H9 (cell line): ENCODE data around the gene DSG4. TPM values are rescaled to one million over a fixed set of nuclear protein-coding genes. Genes with fewer than 3 reads are reported as not detected.

ENCODE experiments used
- DNase-seq: peaks from one replicate; pipeline ENCODE4 v3.0.0-alpha.2; 2017
- H2AFZ ChIP-seq: one replicate; pipeline ENCODE4 v1.6.1; 2013; ENCODE audit warnings: mild to moderate bottlenecking, low read length, control low read depth, moderate library complexity
- H2AK5ac ChIP-seq: 2 replicates; pipeline ENCODE4 v1.6.1; 2013; ENCODE audit warnings: low read length, control low read depth, mixed read lengths; ENCODE audit not compliant: insufficient read length
- H2BK120ac ChIP-seq: one replicate; pipeline ENCODE4 v1.6.1; 2013; ENCODE audit warnings: low read depth, mild to moderate bottlenecking, low read length, control low read depth, inconsistent platforms; ENCODE audit not compliant: poor library complexity, severe bottlenecking
- H2BK12ac ChIP-seq: 2 replicates; pipeline ENCODE4 v1.6.1; 2013; ENCODE audit warnings: low read length, control low read depth, mixed read lengths, low read depth; ENCODE audit not compliant: insufficient read length
- H2BK15ac ChIP-seq: 2 replicates; pipeline ENCODE4 v1.6.1; 2013; ENCODE audit warnings: low read depth, low read length, control low read depth
- H2BK20ac ChIP-seq: one replicate; pipeline ENCODE4 v1.6.1; 2013; ENCODE audit warnings: low read depth, mild to moderate bottlenecking, low read length, control low read depth, inconsistent platforms; ENCODE audit not compliant: poor library complexity, severe bottlenecking
- H2BK5ac ChIP-seq: 2 replicates; pipeline ENCODE4 v1.6.1; 2013; ENCODE audit warnings: low read length, control low read depth, mixed read lengths; ENCODE audit not compliant: insufficient read length
- H3K14ac ChIP-seq: 2 replicates; pipeline ENCODE4 v1.6.1; 2013; ENCODE audit warnings: low read length, control low read depth; ENCODE audit not compliant: insufficient read depth
- H3K18ac ChIP-seq: 2 replicates; pipeline ENCODE4 v1.6.1; 2013; ENCODE audit warnings: low read depth, mild to moderate bottlenecking, mixed read lengths, low read length, control low read depth; ENCODE audit not compliant: insufficient read length
- H3K23ac ChIP-seq: 2 replicates; pipeline ENCODE4 v1.6.1; 2013; ENCODE audit warnings: low read length, control low read depth, mixed read lengths, low read depth; ENCODE audit not compliant: insufficient read length
- H3K23me2 ChIP-seq: 2 replicates; pipeline ENCODE4 v1.6.1; 2013; ENCODE audit warnings: low read depth, mild to moderate bottlenecking, mixed read lengths, low read length, control low read depth; ENCODE audit not compliant: insufficient read length, poor library complexity, severe bottlenecking
- H3K27ac ChIP-seq: 2 replicates; pipeline ENCODE4 v1.5.1; 2013; ENCODE audit warnings: low read length, control low read depth, mixed read lengths, low read depth; ENCODE audit not compliant: insufficient read length
- H3K27me3 ChIP-seq: 2 replicates; pipeline ENCODE4 v1.6.1; 2013; ENCODE audit warnings: low read length, control low read depth, inconsistent platforms; ENCODE audit not compliant: insufficient read depth
- H3K4ac ChIP-seq: 2 replicates; pipeline ENCODE4 v1.6.1; 2013; ENCODE audit warnings: low read depth, mild to moderate bottlenecking, control low read depth, inconsistent platforms, low read length, moderate library complexity
- H3K4me1 ChIP-seq: 2 replicates; pipeline ENCODE4 v1.6.1; 2013; ENCODE audit warnings: low read length, control low read depth, inconsistent platforms; ENCODE audit not compliant: insufficient read depth
- H3K4me2 ChIP-seq: 2 replicates; pipeline ENCODE4 v1.6.1; 2013; ENCODE audit warnings: low read length, control low read depth, mixed read lengths; ENCODE audit not compliant: insufficient read length, insufficient read depth
- H3K56ac ChIP-seq: 2 replicates; pipeline ENCODE4 v1.6.1; 2013; ENCODE audit warnings: low read depth, mild to moderate bottlenecking, mixed read lengths, low read length, control low read depth; ENCODE audit not compliant: insufficient read length
- H3K79me1 ChIP-seq: 2 replicates; pipeline ENCODE4 v1.6.1; 2013; ENCODE audit warnings: low read depth, mild to moderate bottlenecking, moderate library complexity, low read length, control low read depth, inconsistent platforms; ENCODE audit not compliant: insufficient read depth, poor library complexity, severe bottlenecking
- H3K79me2 ChIP-seq: 2 replicates; pipeline ENCODE4 v1.6.1; 2013; ENCODE audit warnings: low read length, control low read depth, inconsistent platforms; ENCODE audit not compliant: insufficient read depth
- H3K9ac ChIP-seq: 2 replicates; pipeline ENCODE4 v1.6.1; 2013; ENCODE audit warnings: low read length, control low read depth, mixed read lengths; ENCODE audit not compliant: insufficient read length; ENCODE audit errors: extremely low read depth
- H3K9me3 ChIP-seq: one replicate; pipeline ENCODE4 v1.6.1; 2013; ENCODE audit warnings: low read depth, low read length, inconsistent platforms; ENCODE audit not compliant: control insufficient read depth
- H3T11ph ChIP-seq: one replicate; pipeline ENCODE4 v1.6.1; 2013; ENCODE audit warnings: mild to moderate bottlenecking, low read length, control low read depth, inconsistent platforms
- H4K20me1 ChIP-seq: one replicate; pipeline ENCODE4 v1.6.1; 2013; ENCODE audit not compliant: control insufficient read depth, insufficient read length, insufficient read depth
- H4K5ac ChIP-seq: 2 replicates; pipeline ENCODE4 v1.6.1; 2013; ENCODE audit warnings: low read depth, mild to moderate bottlenecking, mixed read lengths, low read length, control low read depth; ENCODE audit not compliant: insufficient read length
- H4K8ac ChIP-seq: replicated peaks from 2 replicates; pipeline ENCODE4 v1.6.1; 2013; ENCODE audit warnings: low read length, control low read depth, mixed read lengths, low read depth; ENCODE audit not compliant: insufficient read length
- H4K91ac ChIP-seq: 2 replicates; pipeline ENCODE4 v1.6.1; 2013; ENCODE audit warnings: low read depth, mild to moderate bottlenecking, moderate library complexity, mixed read lengths, low read length, control low read depth; ENCODE audit not compliant: insufficient read length
- H3K27ac Mint-ChIP-seq, 3 experiments: 2 replicates in 2 of 3; 3 replicates in 1 of 3; pipeline ENCODE4 v1.8.0; 2020 to 2021; ENCODE audit warnings: mixed read lengths in 3 of 3, mild to moderate bottlenecking in 1 of 3, moderate library complexity in 1 of 3
- H3K27me3 Mint-ChIP-seq: 2 replicates; pipeline ENCODE4 v1.8.0; 2021; ENCODE audit warnings: low read depth, mild to moderate bottlenecking, moderate library complexity, mixed read lengths
- H3K36me3 Mint-ChIP-seq, 3 experiments: 2 replicates in 2 of 3; 3 replicates in 1 of 3; pipeline ENCODE4 v1.8.0; 2020 to 2021; ENCODE audit warnings: low read depth in 3 of 3, mixed read lengths in 3 of 3; ENCODE audit not compliant: insufficient read depth in 1 of 3
- H3K4me1 Mint-ChIP-seq, 2 experiments: 2 replicates each; pipeline ENCODE4 v1.8.0; 2020; ENCODE audit warnings: mixed read lengths in 2 of 2
- H3K4me3 Mint-ChIP-seq, 2 experiments: 2 replicates in 1 of 2; 3 replicates in 1 of 2; pipeline ENCODE4 v1.8.0; 2020 to 2021; ENCODE audit warnings: mild to moderate bottlenecking in 2 of 2, mixed read lengths in 2 of 2, moderate library complexity in 1 of 2
- H3K9me3 Mint-ChIP-seq, 2 experiments: 2 replicates in 1 of 2; 3 replicates in 1 of 2; pipeline ENCODE4 v1.8.0; 2020; ENCODE audit warnings: mild to moderate bottlenecking in 2 of 2, mixed read lengths in 2 of 2, moderate library complexity in 1 of 2
- CTCF ChIP-seq: fragments of 200-600 bp; sonication (generic); conservative IDR thresholded peaks from 3 replicates; pipeline ENCODE4 v1.8.0; 2021; ENCODE audit warnings: antibody characterized with exemption, mild to moderate bottlenecking
- WGBS: extraction: QIAGEN DNeasy Blood & Tissue Kit; methylation state at CpG from one replicate; pipeline ENCODE4 v1.1.7; 2013; ENCODE audit warnings: missing lambda C conversion rate, low lambda C conversion rate, mixed read lengths; ENCODE audit not compliant: insufficient read length; ENCODE audit errors: extremely low coverage; 5-methylcytosine and 5-hydroxymethylcytosine counted together
- total RNA-seq: library from RNA; stranded (reverse); gene quantifications from 2 replicates; pipeline ENCODE4 v1.2.1, GENCODE V29; 2021

The DSG4 gene
- total RNA-seq, 1 experiment from 2014 or later: not detected

DNA sequence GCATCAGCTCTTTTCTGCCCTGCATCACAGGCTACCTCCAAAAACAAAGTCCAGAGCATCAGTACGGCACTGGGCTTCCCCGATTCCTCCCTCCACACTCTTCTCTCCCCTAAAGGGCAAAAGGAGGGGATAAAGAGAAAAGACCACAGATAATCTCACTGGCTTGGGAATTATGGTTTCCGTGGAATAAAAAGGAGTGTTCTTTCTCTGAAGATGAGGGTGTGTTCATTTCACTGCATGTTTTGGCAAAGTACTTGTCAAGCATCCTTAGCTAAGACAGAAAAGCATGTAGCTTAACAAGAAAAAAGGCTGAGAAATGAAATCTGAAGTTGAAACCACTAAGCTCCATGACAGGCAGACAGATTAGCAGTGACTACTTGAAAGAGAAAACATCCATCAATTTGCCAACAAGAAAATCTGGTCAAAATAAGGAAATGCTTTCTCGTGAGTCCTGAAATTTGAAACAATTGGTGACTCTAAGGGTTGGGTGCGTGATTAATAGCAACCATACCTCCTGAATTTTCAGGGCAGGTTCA is 50.4 kb downstream of the DSG4 start:
- no peak overlapping the region for H3T11ph ChIP-seq
- no CpG with 5 or more reads among the region's 5 CpGs for WGBS
- H2BK120ac ChIP-seq: no peak overlapping the region
- H2AFZ ChIP-seq: no peak overlapping the region
- no peak overlapping the region for H3K27ac ChIP-seq
- H4K91ac ChIP-seq: no peak overlapping the region
- no peaks in the 10 kb centered on the region for H3K9me3 ChIP-seq
- no peaks in the 10 kb centered on the region for H3K27me3 ChIP-seq
- H4K5ac ChIP-seq: no peak overlapping the region
- no peak overlapping the region for H3K14ac ChIP-seq
- no peak overlapping the region for H3K18ac ChIP-seq
- no peak overlapping the region for H3K9ac ChIP-seq
- H3K4me1 ChIP-seq: no peaks in the 10 kb centered on the region
- no peaks in the 10 kb centered on the region for H3K27me3 Mint-ChIP-seq
- H3K79me1 ChIP-seq: no peaks in the 10 kb centered on the region
- H3K4ac ChIP-seq: no peak overlapping the region
- H2BK15ac ChIP-seq: no peak overlapping the region
- H3K56ac ChIP-seq: no peak overlapping the region
- H3K79me2 ChIP-seq: no peaks in the 10 kb centered on the region
- H4K20me1 ChIP-seq: no peaks in the 10 kb centered on the region
- no peak for TF ChIP-seq CTCF
- H3K23ac ChIP-seq: no peak overlapping the region
- no peak overlapping the region for H2BK5ac ChIP-seq
- no peak overlapping the region for H3K4me2 ChIP-seq
- DNase-seq: no peak
- no peaks in the 10 kb centered on the region for H3K23me2 ChIP-seq
- peaks cover 0 to 3% of the 10 kb centered on the region in 2 experiments; a peak in 2 of 5 replicates for H3K9me3 Mint-ChIP-seq
- H3K27ac Mint-ChIP-seq: no peak overlapping the region
- H3K4me1 Mint-ChIP-seq: peaks cover 9 to 10% of the 10 kb centered on the region in 2 experiments
- peaks cover 0 to 7% (median 0%) of the 10 kb centered on the region in 3 experiments; a peak in 2 of 7 replicates for H3K36me3 Mint-ChIP-seq
- no peak overlapping the region for H4K8ac ChIP-seq
- no peak overlapping the region for H2BK12ac ChIP-seq
- H2AK5ac ChIP-seq: no peak overlapping the region
- H2BK20ac ChIP-seq: no peak overlapping the region
- no peak overlapping the region for H3K4me3 Mint-ChIP-seq
